GM23338 (cell line): Measurements from ENCODE around the gene ADAMTS4. TPM values are rescaled to one million over a fixed set of nuclear protein-coding genes. Genes with fewer than 3 reads are reported as not detected.

ENCODE experiments used
- ATAC-seq: fragments of 200-7000 bp; cut with Tn5 transposase; 3 replicates; pipeline ENCODE4 v1.9.1; 2020
- DNase-seq: peaks from one replicate; pipeline ENCODE4 v3.0.0-alpha.2; 2015; ENCODE audit warnings: low spot score
- H2AFZ ChIP-seq: fragments of 200-600 bp; sonication (generic); 2 replicates; pipeline ENCODE4 v1.8.0; 2016; ENCODE audit warnings: antibody characterized with exemption, mild to moderate bottlenecking, moderate library complexity
- H3F3A ChIP-seq: fragments of 200-600 bp; sonication (generic); replicated peaks from 2 replicates; pipeline ENCODE4 v1.8.0; 2017; ENCODE audit warnings: antibody characterized with exemption, mixed run types, low read depth
- H3K27ac ChIP-seq: fragments of 200-600 bp; sonication (generic); 2 replicates; pipeline ENCODE4 v1.6.1; 2016; ENCODE audit warnings: low read depth
- H3K27me3 ChIP-seq: fragments of 200-600 bp; sonication (generic); 2 replicates; pipeline ENCODE4 v1.8.0; 2016; ENCODE audit warnings: mild to moderate bottlenecking, mixed run types, moderate library complexity; ENCODE audit not compliant: insufficient read depth
- H3K36me3 ChIP-seq: fragments of 200-600 bp; sonication (generic); 2 replicates; pipeline ENCODE4 v1.8.0; 2016; ENCODE audit warnings: mild to moderate bottlenecking; ENCODE audit not compliant: insufficient read depth
- H3K4me1 ChIP-seq: fragments of 200-600 bp; sonication (generic); 2 replicates; pipeline ENCODE4 v1.8.0; 2016; ENCODE audit warnings: mild to moderate bottlenecking, moderate library complexity; ENCODE audit not compliant: insufficient read depth
- H3K4me2 ChIP-seq: fragments of 200-600 bp; sonication (generic); 2 replicates; pipeline ENCODE4 v1.7.1; 2017; ENCODE audit warnings: mixed run types
- H3K4me3 ChIP-seq: fragments of 200-600 bp; sonication (generic); 2 replicates; pipeline ENCODE4 v1.6.1; 2016; ENCODE audit warnings: mixed run types
- H3K79me2 ChIP-seq: fragments of 200-600 bp; sonication (generic); replicated peaks from 2 replicates; pipeline ENCODE4 v1.8.0; 2017; ENCODE audit warnings: mild to moderate bottlenecking; ENCODE audit not compliant: insufficient read depth
- H3K9me2 ChIP-seq: fragments of 200-600 bp; sonication (generic); 2 replicates; pipeline ENCODE4 v1.8.0; 2017; ENCODE audit not compliant: insufficient read depth
- H4K20me1 ChIP-seq: fragments of 200-600 bp; sonication (generic); replicated peaks from 2 replicates; pipeline ENCODE4 v1.8.0; 2017; ENCODE audit warnings: mild to moderate bottlenecking; ENCODE audit not compliant: insufficient read depth
- H3K27ac Mint-ChIP-seq: 2 replicates; pipeline ENCODE4 v1.8.0; 2020; ENCODE audit warnings: inconsistent platforms, mild to moderate bottlenecking, moderate library complexity, mixed read lengths
- H3K27me3 Mint-ChIP-seq: 3 replicates; pipeline ENCODE4 v1.8.0; 2022; ENCODE audit warnings: low read depth, mild to moderate bottlenecking, moderate library complexity, mixed read lengths, inconsistent platforms; ENCODE audit not compliant: insufficient read depth, poor library complexity
- H3K36me3 Mint-ChIP-seq: 3 replicates; pipeline ENCODE4 v1.8.0; 2021; ENCODE audit warnings: low read depth, mild to moderate bottlenecking, inconsistent platforms, moderate library complexity, mixed read lengths
- H3K4me1 Mint-ChIP-seq: 3 replicates; pipeline ENCODE4 v1.8.0; 2020; ENCODE audit warnings: mild to moderate bottlenecking, inconsistent platforms, mixed read lengths
- H3K4me3 Mint-ChIP-seq: 3 replicates; pipeline ENCODE4 v1.8.0; 2021; ENCODE audit warnings: moderate library complexity, mild to moderate bottlenecking, inconsistent platforms, mixed read lengths
- H3K9me3 Mint-ChIP-seq: 3 replicates; pipeline ENCODE4 v1.8.0; 2020; ENCODE audit warnings: moderate library complexity, mild to moderate bottlenecking, inconsistent platforms, mixed read lengths
- CTCF ChIP-seq, 2 experiments: fragments of 200-600 bp in 1 of 2; sonication (generic) in 1 of 2; conservative IDR thresholded peaks; 2 replicates each; pipeline versions ENCODE4 v1.5.1 to v1.6.1; 2016 to 2017; ENCODE audit warnings: antibody characterized with exemption in 2 of 2, low read depth in 2 of 2, mild to moderate bottlenecking in 2 of 2, moderate library complexity in 1 of 2
- ETS1 ChIP-seq: IDR thresholded peaks from 2 replicates; pipeline ENCODE4 v1.6.1; 2016; ENCODE audit warnings: antibody characterized with exemption
- EZH2 ChIP-seq: fragments of 200-600 bp; sonication (generic); IDR thresholded peaks from one replicate; pipeline ENCODE4 v1.8.0; 2017; ENCODE audit warnings: antibody characterized with exemption, mild to moderate bottlenecking, low read depth; ENCODE audit not compliant: unreplicated experiment
- EZH2phosphoT487 ChIP-seq: fragments of 200-600 bp; sonication (generic); IDR thresholded peaks from one replicate; pipeline ENCODE4 v1.8.1; 2018; ENCODE audit warnings: antibody characterized with exemption; ENCODE audit not compliant: unreplicated experiment
- POLR2AphosphoS5 ChIP-seq: IDR thresholded peaks from 2 replicates; pipeline ENCODE4 v1.6.1; 2016; ENCODE audit warnings: antibody characterized with exemption, low read depth
- STAT1 ChIP-seq: IDR thresholded peaks from one replicate; pipeline ENCODE4 v1.6.1; 2016; ENCODE audit warnings: antibody characterized with exemption; ENCODE audit not compliant: unreplicated experiment
- ZNF462 ChIP-seq: fragments of 250-450 bp; sonication (Bioruptor Pico); IDR thresholded peaks from 2 replicates; pipeline ENCODE4 v1.5.0; 2020; ENCODE audit warnings: mild to moderate bottlenecking, moderate library complexity
- polyA plus RNA-seq: library from polyadenylated mRNA; unstranded; fragments of >200 nt; fragmentation: Nextera tagmentation; extraction: Ambion mirVana; gene quantifications from 2 replicates; pipeline ENCODE4 v1.2.1, GENCODE V29; 2016
- total RNA-seq: library from RNA; depleted of rRNA; stranded (reverse); fragments of >200 nt; shearing (Covaris generic); gene quantifications from 2 replicates; pipeline ENCODE4 v1.2.3, GENCODE V29; 2014

Gene ADAMTS4
- total and polyA plus RNA-seq, 2 experiments from 2014 or later: 1.3 to 5.2 TPM

- TF ChIP-seq ZNF462 (CRISPR knock-in tag): no peak
- no peak for TF ChIP-seq STAT1
- no peak for TF ChIP-seq EZH2
These were observed 31.9 kb downstream of the ADAMTS4 start (continued) for GRCh38 chr1:161166669-161167548.

GRCh38 chr1:161165742-161166668, 32.8 kb downstream of the ADAMTS4 start, which contains the start of gene PPOX:
TSS of gene PPOX (plus strand) at chr1:161166426. CDS start at chr1:161166848, 422 bp downstream.
- H3K27ac Mint-ChIP-seq: peak within 1 kb of the TSS; percentile 95
- Histone ChIP-seq H3F3A (peaks cover 20% of the 10 kb centered on the region), H2AFZ (peak within 1 kb of the TSS; percentile 56), H3K4me2 (peak within 1 kb of the TSS; percentile 89), H3K4me1 (peaks cover 7% of the 10 kb centered on the region; the same call in 1 of the 2 replicates), H3K27me3 (no peaks in the 10 kb centered on the region), H3K36me3 (no peaks in the 10 kb centered on the region; the same call in none of the 2 replicates), H3K4me3 (peak within 1 kb of the TSS; percentile 80), H3K27ac (peak within 1 kb of the TSS; percentile 21), H4K20me1 (no peaks in the 10 kb centered on the region; the same call in 1 of the 2 replicates), H3K79me2 (no peaks in the 10 kb centered on the region), H3K9me2 (no peaks in the 10 kb centered on the region)
- DNase-seq (peak; percentile 99), ATAC-seq (peak; percentile 94)
- peak within 1 kb of the TSS; percentile 84 for H3K4me3 Mint-ChIP-seq
- H3K27me3 Mint-ChIP-seq: peaks cover 22% of the 10 kb centered on the region
- H3K4me1 Mint-ChIP-seq: peaks cover 16% of the 10 kb centered on the region
- H3K36me3 Mint-ChIP-seq: peaks cover 32% of the 10 kb centered on the region
- H3K9me3 Mint-ChIP-seq: no peaks in the 10 kb centered on the region
- TF ChIP-seq CTCF (conservative IDR thresholded peaks at IDR 0.05; ENCODE audit: low read depth in 2 of 2): peak; percentile 68 to 69
- TF ChIP-seq ETS1: peak; percentile 74
- TF ChIP-seq EZH2phosphoT487: no peak
- peak; percentile 68 for TF ChIP-seq POLR2AphosphoS5
